Right ventricle myocardium inferior (tissue), 1 donor: ENCODE measurements around the gene SMTNL2. TPM values are rescaled to one million over a fixed set of nuclear protein-coding genes. Genes with fewer than 3 reads are reported as not detected.
A peak's percentile ranks its signal among the peaks of the same experiment; 100 is the strongest.
"Not testable (repeated sequence)": the region's sequence is repeated elsewhere in the genome, so short reads cannot be mapped to it uniquely, and the experiment has no call there.

Source experiments
- ATAC-seq: fragments of 200-7000 bp; cut with Tn5 transposase; one replicate; pipeline ENCODE4 v1.9.1; 2020; ENCODE audit warnings: mild to moderate bottlenecking, moderate library complexity
- DNase-seq: peaks from one replicate; pipeline ENCODE4 v3.0.0; 2021; ENCODE audit errors: missing footprints
- intact Hi-C: fragments of 100-400 bp; cut with DNase I; formaldehyde crosslinking; loops from one replicate; pipeline ENCODE4 v1.11.0; 2022
- total RNA-seq: library from RNA; stranded (reverse); fragmentation: NEBNext Ultra II Directional; extraction: Animal tissue kit (Norgen Biotek cat#: 25700); gene quantifications from one replicate; pipeline ENCODE4 v1.2.1, GENCODE V29; 2021
- donor health status: DM: no; HTN: yes; CAD: no; lungs with severe emphysema.

Gene SMTNL2
- total RNA-seq, 1 donor from 2014 or later = 48.6 TPM

- intact Hi-C loops = no loop called here
- no peak for ATAC-seq
- DNase-seq = no peak
Observed at GRCh38 chr17:4577386-4577993, 6.8 kb upstream of the SMTNL2 start.

- not testable (repeated sequence) for DNase-seq, ATAC-seq
Observed at GRCh38 chr17:4578349-4578748, 6.0 kb upstream of the SMTNL2 start.

GRCh38 chr17:4579678-4580077, 4.7 kb upstream of the SMTNL2 start:
- ATAC-seq = no peak
- intact Hi-C loops = no loop called here
- DNase-seq = no peak

More at GRCh38 chr17:4578349-4578748, 6.0 kb upstream of the SMTNL2 start:
- intact Hi-C loops = not testable (repeated sequence)

- intact Hi-C loops = no loop called here
Observed at GRCh38 chr17:4580291-4580690, 4.0 kb upstream of the SMTNL2 start.

GRCh38 chr17:4582101-4582501, 2.2 kb upstream of the SMTNL2 start:
- DNase-seq (no peak), ATAC-seq (no peak)
- intact Hi-C loops = no loop called here

More at GRCh38 chr17:4580291-4580690, 4.0 kb upstream of the SMTNL2 start:
- DNase-seq (no peak), ATAC-seq (no peak)

GRCh38 chr17:4582691-4583090, 1.6 kb upstream of the SMTNL2 start:
- intact Hi-C loops = no loop called here
- no peak for DNase-seq
- no peak for ATAC-seq

- no peak for DNase-seq
- intact Hi-C loops = no loop called here
Observed at GRCh38 chr17:4583206-4583605, 1.1 kb upstream of the SMTNL2 start.

GRCh38 chr17:4583782-4584100, 588 bp upstream of the SMTNL2 start:
- DNase-seq (no peak), ATAC-seq (peak; percentile 66)
- intact Hi-C loops = loop anchor here (2.0 kb wide), 1 partner anchor 21 kb away; no protein-coding TSS in a partner anchor

More at GRCh38 chr17:4583206-4583605, 1.1 kb upstream of the SMTNL2 start:
- no peak for ATAC-seq

GRCh38 chr17:4584917-4585637, 748 bp downstream of the SMTNL2 start:
- intact Hi-C loops = loop anchor here (2.0 to 5.0 kb wide), 2 partner anchors 20 to 37 kb away; no protein-coding TSS in a partner anchor
- ATAC-seq = peak; percentile 4
- DNase-seq = no peak

GRCh38 chr17:4585638-4585994, 1.3 kb downstream of the SMTNL2 start:
- ATAC-seq = no peak
- DNase-seq = no peak
- intact Hi-C loops = loop anchor here (2.0 to 5.0 kb wide), 2 partner anchors 19 to 37 kb away; no protein-coding TSS in a partner anchor

- DNase-seq (no peak), ATAC-seq (no peak)
- intact Hi-C loops = loop anchor here (5.0 kb wide), 1 partner anchor 36 kb away; no protein-coding TSS in a partner anchor
Observed at GRCh38 chr17:4586043-4586442, 1.7 kb downstream of the SMTNL2 start.

GRCh38 chr17:4587195-4587594, 2.9 kb downstream of the SMTNL2 start:
- DNase-seq (no peak), ATAC-seq (no peak)
- intact Hi-C loops = loop anchor here (5.0 kb wide), 1 partner anchor 35 kb away; no protein-coding TSS in a partner anchor

GRCh38 chr17:4587803-4588202, 3.5 kb downstream of the SMTNL2 start:
- ATAC-seq = peak; percentile 46
- intact Hi-C loops = loop anchor here (5.0 kb wide), 1 partner anchor 34 kb away; no protein-coding TSS in a partner anchor
- DNase-seq = no peak

GRCh38 chr17:4588391-4588790, 4.1 kb downstream of the SMTNL2 start:
- peak; percentile 4 for ATAC-seq
- intact Hi-C loops = loop anchor here (5.0 kb wide), 1 partner anchor 34 kb away; no protein-coding TSS in a partner anchor
- no peak for DNase-seq

GRCh38 chr17:4588898-4589625, 4.7 kb downstream of the SMTNL2 start:
- DNase-seq (no peak), ATAC-seq (no peak)
- intact Hi-C loops = loop anchor here (5.0 kb wide), 1 partner anchor 33 kb away; no protein-coding TSS in a partner anchor

GRCh38 chr17:4590042-4590441, 5.7 kb downstream of the SMTNL2 start:
- DNase-seq, intact Hi-C loops: not testable (repeated sequence)

GRCh38 chr17:4590981-4591453, 6.7 kb downstream of the SMTNL2 start:
- no peak for ATAC-seq
- DNase-seq = no peak
- intact Hi-C loops = no loop called here

More at GRCh38 chr17:4590042-4590441, 5.7 kb downstream of the SMTNL2 start:
- ATAC-seq = not testable (repeated sequence)

- DNase-seq (no peak), ATAC-seq (no peak)
- intact Hi-C loops = no loop called here
Observed at GRCh38 chr17:4591529-4591928, 7.2 kb downstream of the SMTNL2 start.
